Adrenal gland (tissue), 12 donors: Measurements from ENCODE around the gene TEKT4. TPM values are rescaled to one million over a fixed set of nuclear protein-coding genes. Genes with fewer than 3 reads are reported as not detected.
"Not testable (repeated sequence)": the region's sequence is repeated elsewhere in the genome, so short reads cannot be mapped to it uniquely, and the experiment has no call there.

Source experiments
- DNase-seq, 7 donors: peaks; one replicate each; pipeline ENCODE4 v3.0.0-alpha.2; 2019 to 2020
- H3K27ac ChIP-seq, 5 donors: fragments of 200-600 bp; sonication (generic) in 4 of 5; 1 replicate in 3 of 5; 2 replicates in 2 of 5; pipeline versions ENCODE4 v1.5.1 to v1.8.0; 2016 to 2020; ENCODE audit warnings: mild to moderate bottlenecking in 1 of 5
- H3K27me3 ChIP-seq: fragments of 200-600 bp; 2 replicates; pipeline ENCODE4 v1.8.0; 2021
- H3K36me3 ChIP-seq, 2 donors: fragments of 200-600 bp; replicated peaks in 1 of 2; 1 replicate in 1 of 2; 2 replicates in 1 of 2; pipeline versions ENCODE4 v1.5.1 to v1.8.0; 2018 to 2022
- H3K4me1 ChIP-seq, 2 donors: fragments of 200-600 bp; replicated peaks in 1 of 2; 1 replicate in 1 of 2; 2 replicates in 1 of 2; pipeline versions ENCODE4 v1.5.1 to v1.8.0; 2018 to 2021
- H3K4me3 ChIP-seq, 4 donors: fragments of 200-600 bp; sonication (generic) in 3 of 4; one replicate each; pipeline ENCODE4 v1.5.1; 2016 to 2018
- H3K9me3 ChIP-seq, 3 donors: fragments of 200-600 bp; sonication (generic) in 1 of 3; replicated peaks in 1 of 3; 1 replicate in 2 of 3; 2 replicates in 1 of 3; pipeline versions ENCODE4 v1.5.1 to v1.8.0; 2016 to 2021
- CTCF ChIP-seq, 6 experiments: fragments of 450-650 bp in 4 of 6; fragments of 200-600 bp in 2 of 6; sonication (generic) in 1 of 6; IDR thresholded peaks; 1 replicate in 5 of 6; 2 replicates in 1 of 6; pipeline versions ENCODE4 v1.5.1 to v1.8.0; 2016 to 2021; ENCODE audit warnings: antibody characterized with exemption in 6 of 6, mild to moderate bottlenecking in 2 of 6, moderate library complexity in 1 of 6
- POLR2A ChIP-seq, 2 donors: fragments of 450-650 bp; IDR thresholded peaks; one replicate each; pipeline ENCODE4 v1.6.1; 2017; ENCODE audit warnings: antibody characterized with exemption in 2 of 2, mild to moderate bottlenecking in 2 of 2, moderate library complexity in 1 of 2
- WGBS, 4 donors: extraction: QIAGEN DNeasy Blood & Tissue Kit in 2 of 4; methylation state at CpG; one replicate each; pipeline versions ENCODE4 v1.1.5 to v1.1.7; 2013 to 2017; 5-methylcytosine and 5-hydroxymethylcytosine counted together
- intact Hi-C, 2 donors: fragments of 100-400 bp; cut with DNase I; formaldehyde crosslinking; loops; one replicate each; pipeline versions ENCODE4 v1.14.1 to v1.15.0; 2022 to 2023
- polyA plus RNA-seq, 3 donors: library from polyadenylated mRNA; stranded (reverse); fragments of 200-250 nt in 2 of 3; fragments of 350-450 nt in 1 of 3; fragmentation: Illumina TruSeq in 1 of 3; extraction: RNeasy Lipid Tissue Mini Kit (QIAGEN cat#74804) in 1 of 3; gene quantifications; one replicate each; pipeline ENCODE4 v1.2.3, GENCODE V29; 2013 to 2014
- total RNA-seq, 9 donors: library from RNA; depleted of rRNA in 4 of 9; stranded (reverse); fragments of >200 nt in 4 of 9; fragments of 120-200 nt in 1 of 9; fragmentation: NEBNext Ultra II Directional in 1 of 9; extraction: Animal tissue kit (Norgen Biotek cat#: 25700) in 1 of 9; gene quantifications; one replicate each; pipeline versions ENCODE4 v1.1.0 to v1.2.4, GENCODE V29; 2013 to 2023
- donor health status: healthy with polysubstance abuse.
- donor health status: Bipolar disorder and iron deficiency.
- donor health status: DM: yes; HTN: yes; CAD: no.
- donor health status: DM: no; HTN: no; CAD: no.
- donor health status: DM: no; HTN: no; CAD: no.
- donor health status: DM: yes; HTN: yes; CAD: no.

TEKT4 gene
- total and polyA plus RNA-seq, 12 donors = 0.21 to 0.31 TPM; not detected in 10

GRCh38 chr2:94880507-94880906 is 9.3 kb downstream of the TEKT4 start:
- 60 to 76% (median 71%) methylated on average over 6 to 8 of the region's 8 CpGs for WGBS, 4 donors
- Histone ChIP-seq H3K27me3 (no peaks in the 10 kb centered on the region), H3K9me3 (no peaks in the 10 kb centered on the region), H3K27ac (no peak overlapping the region), H3K4me3 (no peak overlapping the region), H3K4me1 (no peaks in the 10 kb centered on the region), H3K36me3 (no peaks in the 10 kb centered on the region)
- TF ChIP-seq CTCF (IDR thresholded peaks at IDR 0.05) (no peak), POLR2A (IDR thresholded peaks at IDR 0.05) (no peak)
- intact Hi-C loops = no loop called here
- no peak for DNase-seq

GRCh38 chr2:94881070-94881469 is 9.8 kb downstream of the TEKT4 start:
- Histone ChIP-seq H3K4me3 (no peak overlapping the region), H3K36me3 (no peaks in the 10 kb centered on the region), H3K4me1 (no peaks in the 10 kb centered on the region), H3K27me3 (no peaks in the 10 kb centered on the region), H3K27ac (no peak overlapping the region), H3K9me3 (no peaks in the 10 kb centered on the region)
- intact Hi-C loops = no loop called here
- 74 to 92% (median 85%) methylated on average over 2 to 6 of the region's 6 CpGs for WGBS, 4 donors
- DNase-seq = no peak
- TF ChIP-seq CTCF (IDR thresholded peaks at IDR 0.05) (no peak), POLR2A (IDR thresholded peaks at IDR 0.05) (no peak)

GRCh38 chr2:94890234-94890633 is 19.0 kb downstream of the TEKT4 start:
- Histone ChIP-seq H3K27ac (no peak overlapping the region), H3K4me1 (no peaks in the 10 kb centered on the region)
- 29 to 38% (median 33%) methylated on average over 4 of the region's 4 CpGs for WGBS, 4 donors

GRCh38 chr2:94895273-94895672 is 24.0 kb downstream of the TEKT4 start:
- H3K4me3 ChIP-seq, DNase-seq, intact Hi-C loops, H3K9me3 ChIP-seq, H3K27me3 ChIP-seq, H3K36me3 ChIP-seq, H3K4me1 ChIP-seq, H3K27ac ChIP-seq: not testable (repeated sequence)
- 54 to 71% (median 64%) methylated on average over 7 of the region's 7 CpGs for WGBS, 4 donors

More at GRCh38 chr2:94890234-94890633, 19.0 kb downstream of the TEKT4 start:
- intact Hi-C loops = no loop called here
- TF ChIP-seq CTCF (IDR thresholded peaks at IDR 0.05) (no peak), POLR2A (IDR thresholded peaks at IDR 0.05) (no peak)
- no peaks in the 10 kb centered on the region for H3K36me3 ChIP-seq
- DNase-seq = no peak
- H3K27me3 ChIP-seq = no peaks in the 10 kb centered on the region
- H3K4me3 ChIP-seq = no peak overlapping the region
- H3K9me3 ChIP-seq = no peaks in the 10 kb centered on the region

GRCh38 chr2:94906976-94907375 is 35.7 kb downstream of the TEKT4 start:
- H3K4me3 ChIP-seq, intact Hi-C loops, H3K9me3 ChIP-seq, H3K27ac ChIP-seq, DNase-seq, H3K4me1 ChIP-seq, H3K27me3 ChIP-seq, H3K36me3 ChIP-seq: not testable (repeated sequence)
- 68 to 76% (median 72%) methylated on average over 4 of the region's 4 CpGs for WGBS, 4 donors
